ENCODE measurements around the gene IGHMBP2. TPM values are rescaled to one million over a fixed set of nuclear protein-coding genes. Genes with fewer than 3 reads are reported as not detected.

IGHMBP2 gene
- total RNA-seq, 1 experiment from 2014 or later = 49.1 TPM

GRCh38 chr11:68946416-68947090 is 42.9 kb downstream of the IGHMBP2 start:
- ChIA-PET CTCF (interaction anchor here (0.6 kb wide), 1 partner anchor 1850 kb away, joined by 3 read pairs; no protein-coding TSS in a partner anchor), POLR2A (no interaction called here)
- H3K9me3 ChIP-seq = no peaks in the 10 kb centered on the region
- Mint-ChIP-seq H3K9me3 (ENCODE audit: unreplicated experiment) (no peaks in the 10 kb centered on the region), H3K4me3 (ENCODE audit: unreplicated experiment) (no peak overlapping the region), H3K27ac (ENCODE audit: unreplicated experiment) (no peak overlapping the region), H3K27me3 (ENCODE audit: insufficient read depth, unreplicated experiment) (peaks cover 3% of the 10 kb centered on the region), H3K4me1 (ENCODE audit: low read depth, unreplicated experiment) (no peaks in the 10 kb centered on the region), H3K36me3 (ENCODE audit: insufficient read depth, unreplicated experiment) (no peaks in the 10 kb centered on the region)
- no peaks in the 10 kb centered on the region for H3K4me1 ChIP-seq
- intact Hi-C loops (cut with micrococcal nuclease; ENCODE audit: unreplicated experiment) = no loop called here
- BruUV-seq (replicated peaks) = no TSS peak
- TF ChIP-seq, protein P1, sequence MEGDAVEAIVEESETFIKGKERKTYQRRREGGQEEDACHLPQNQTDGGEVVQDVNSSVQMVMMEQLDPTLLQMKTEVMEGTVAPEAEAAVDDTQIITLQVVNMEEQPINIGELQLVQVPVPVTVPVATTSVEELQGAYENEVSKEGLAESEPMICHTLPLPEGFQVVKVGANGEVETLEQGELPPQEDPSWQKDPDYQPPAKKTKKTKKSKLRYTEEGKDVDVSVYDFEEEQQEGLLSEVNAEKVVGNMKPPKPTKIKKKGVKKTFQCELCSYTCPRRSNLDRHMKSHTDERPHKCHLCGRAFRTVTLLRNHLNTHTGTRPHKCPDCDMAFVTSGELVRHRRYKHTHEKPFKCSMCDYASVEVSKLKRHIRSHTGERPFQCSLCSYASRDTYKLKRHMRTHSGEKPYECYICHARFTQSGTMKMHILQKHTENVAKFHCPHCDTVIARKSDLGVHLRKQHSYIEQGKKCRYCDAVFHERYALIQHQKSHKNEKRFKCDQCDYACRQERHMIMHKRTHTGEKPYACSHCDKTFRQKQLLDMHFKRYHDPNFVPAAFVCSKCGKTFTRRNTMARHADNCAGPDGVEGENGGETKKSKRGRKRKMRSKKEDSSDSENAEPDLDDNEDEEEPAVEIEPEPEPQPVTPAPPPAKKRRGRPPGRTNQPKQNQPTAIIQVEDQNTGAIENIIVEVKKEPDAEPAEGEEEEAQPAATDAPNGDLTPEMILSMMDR (IDR thresholded peaks at IDR 0.05; ENCODE audit: insufficient read depth in 1 of 2, low read depth in 1 of 2, low read length in 1 of 2, severe bottlenecking in 1 of 2, unreplicated experiment in 1 of 2) = no peak
- no peaks in the 10 kb centered on the region; the same call in none of the 2 replicates for H3K36me3 ChIP-seq (ENCODE audit: control insufficient read depth, insufficient read depth, low read length)
- no peak for DNase-seq
- no peaks in the 10 kb centered on the region for H3K27me3 ChIP-seq (replicated peaks; ENCODE audit: control insufficient read depth, insufficient read depth, low read length)
- no peak overlapping the region for H3K4me3 ChIP-seq (ENCODE audit: low read depth, low read length)

DNA sequence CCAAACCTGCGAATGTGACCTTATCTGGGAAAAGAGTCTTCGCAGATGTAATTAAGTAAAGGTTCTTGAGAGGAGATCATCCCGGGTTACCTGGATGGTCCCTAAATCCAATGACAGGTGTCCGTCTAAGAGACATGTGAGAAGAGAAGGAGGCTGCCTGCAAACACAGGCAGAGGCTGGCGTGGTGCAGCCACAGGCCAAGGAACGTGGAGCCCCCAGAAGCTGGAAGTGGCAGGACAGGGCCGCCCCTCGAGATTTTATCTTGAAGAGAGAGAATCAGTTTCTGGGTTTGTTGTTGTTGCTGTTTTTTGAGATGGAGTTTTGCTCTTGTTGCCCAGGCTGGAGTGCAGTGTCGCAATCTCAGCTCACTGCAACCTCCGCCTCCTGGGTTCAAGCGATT is 43.5 kb downstream of the IGHMBP2 start:
- Mint-ChIP-seq H3K27ac (ENCODE audit: unreplicated experiment) (no peak overlapping the region), H3K4me3 (ENCODE audit: unreplicated experiment) (no peak overlapping the region), H3K4me1 (ENCODE audit: low read depth, unreplicated experiment) (no peaks in the 10 kb centered on the region), H3K9me3 (ENCODE audit: unreplicated experiment) (no peaks in the 10 kb centered on the region), H3K36me3 (ENCODE audit: insufficient read depth, unreplicated experiment) (no peaks in the 10 kb centered on the region), H3K27me3 (ENCODE audit: insufficient read depth, unreplicated experiment) (peaks cover 3% of the 10 kb centered on the region)
- intact Hi-C loops (cut with micrococcal nuclease; ENCODE audit: unreplicated experiment) = no loop called here
- no peak overlapping the region for H3K4me3 ChIP-seq (ENCODE audit: low read depth, low read length)
- TF ChIP-seq, protein P1 (IDR thresholded peaks at IDR 0.05; ENCODE audit: insufficient read depth in 1 of 2, low read depth in 1 of 2, low read length in 1 of 2, severe bottlenecking in 1 of 2, unreplicated experiment in 1 of 2) = no peak
- H3K36me3 ChIP-seq (ENCODE audit: control insufficient read depth, insufficient read depth, low read length) = no peaks in the 10 kb centered on the region; the same call in 1 of the 2 replicates
- H3K27me3 ChIP-seq (replicated peaks; ENCODE audit: control insufficient read depth, insufficient read depth, low read length) = no peaks in the 10 kb centered on the region
- DNase-seq = no peak
- H3K4me1 ChIP-seq = no peaks in the 10 kb centered on the region
- no TSS peak for BruUV-seq (replicated peaks)
- ChIA-PET POLR2A (no interaction called here), CTCF (no interaction called here)
- H3K9me3 ChIP-seq = no peaks in the 10 kb centered on the region

GRCh38 chr11:68948496-68948895 is 44.8 kb downstream of the IGHMBP2 start:
- ChIA-PET CTCF (no interaction called here), POLR2A (no interaction called here)
- TF ChIP-seq, protein P1 (IDR thresholded peaks at IDR 0.05; ENCODE audit: insufficient read depth in 1 of 2, low read depth in 1 of 2, low read length in 1 of 2, severe bottlenecking in 1 of 2, unreplicated experiment in 1 of 2) = no peak
- H3K4me3 Mint-ChIP-seq (ENCODE audit: unreplicated experiment) = no peak overlapping the region
- DNase-seq = no peak
- no TSS peak for BruUV-seq (replicated peaks)
- Histone ChIP-seq H3K27me3 (replicated peaks; ENCODE audit: control insufficient read depth, insufficient read depth, low read length) (no peaks in the 10 kb centered on the region), H3K9me3 (no peaks in the 10 kb centered on the region), H3K4me3 (ENCODE audit: low read depth, low read length) (no peak overlapping the region), H3K36me3 (ENCODE audit: control insufficient read depth, insufficient read depth, low read length) (no peaks in the 10 kb centered on the region), H3K4me1 (no peaks in the 10 kb centered on the region)
- no peaks in the 10 kb centered on the region for H3K4me1 Mint-ChIP-seq (ENCODE audit: low read depth, unreplicated experiment)
- peaks cover 3% of the 10 kb centered on the region for H3K27me3 Mint-ChIP-seq (ENCODE audit: insufficient read depth, unreplicated experiment)
- intact Hi-C loops (cut with micrococcal nuclease; ENCODE audit: unreplicated experiment) = no loop called here
- no peaks in the 10 kb centered on the region for H3K36me3 Mint-ChIP-seq (ENCODE audit: insufficient read depth, unreplicated experiment)
- H3K27ac Mint-ChIP-seq (ENCODE audit: unreplicated experiment) = no peak overlapping the region
- H3K9me3 Mint-ChIP-seq (ENCODE audit: unreplicated experiment) = no peaks in the 10 kb centered on the region

All from Caco-2 (cell line).